GM23248 (cell line): ENCODE measurements around the gene GALNT17. TPM values are rescaled to one million over a fixed set of nuclear protein-coding genes. Genes with fewer than 3 reads are reported as not detected.

Experiments
- DNase-seq: peaks from one replicate; pipeline ENCODE4 v3.0.0-alpha.2; 2015
- H2AFZ ChIP-seq: fragments of 200-600 bp; sonication (generic); 2 replicates; pipeline ENCODE4 v1.6.1; 2016; ENCODE audit warnings: antibody characterized with exemption
- H3F3A ChIP-seq: fragments of 200-600 bp; sonication (generic); 2 replicates; pipeline ENCODE4 v1.6.1; 2016; ENCODE audit warnings: mild to moderate bottlenecking, antibody characterized with exemption, mixed run types; ENCODE audit not compliant: insufficient read depth
- H3K27ac ChIP-seq: fragments of 200-600 bp; sonication (generic); 2 replicates; pipeline ENCODE4 v1.5.1; 2016; ENCODE audit warnings: mild to moderate bottlenecking
- H3K27me3 ChIP-seq: fragments of 200-600 bp; sonication (generic); replicated peaks from 2 replicates; pipeline ENCODE4 v1.6.1; 2016; ENCODE audit warnings: mild to moderate bottlenecking; ENCODE audit not compliant: insufficient read depth
- H3K36me3 ChIP-seq: fragments of 200-600 bp; sonication (generic); 2 replicates; pipeline ENCODE4 v1.6.1; 2016; ENCODE audit warnings: low read depth, mild to moderate bottlenecking
- H3K4me1 ChIP-seq: fragments of 200-600 bp; sonication (generic); 2 replicates; pipeline ENCODE4 v1.6.1; 2016; ENCODE audit warnings: mild to moderate bottlenecking; ENCODE audit not compliant: insufficient read depth
- H3K4me2 ChIP-seq: fragments of 200-600 bp; sonication (generic); one replicate; pipeline ENCODE4 v1.6.1; 2016; ENCODE audit warnings: mild to moderate bottlenecking; ENCODE audit not compliant: unreplicated experiment
- H3K4me3 ChIP-seq: fragments of 200-600 bp; sonication (generic); 2 replicates; pipeline ENCODE4 v1.5.1; 2016; ENCODE audit warnings: mild to moderate bottlenecking
- H3K79me2 ChIP-seq: fragments of 200-600 bp; sonication (generic); 2 replicates; pipeline ENCODE4 v1.6.1; 2016; ENCODE audit warnings: mild to moderate bottlenecking; ENCODE audit not compliant: insufficient read depth
- H3K9ac ChIP-seq: fragments of 200-600 bp; sonication (generic); 2 replicates; pipeline ENCODE4 v1.6.1; 2016; ENCODE audit warnings: mild to moderate bottlenecking
- H3K9me2 ChIP-seq: fragments of 200-600 bp; sonication (generic); 2 replicates; pipeline ENCODE4 v1.6.1; 2016; ENCODE audit warnings: mixed run types, mild to moderate bottlenecking, moderate library complexity; ENCODE audit not compliant: insufficient read depth
- H3K9me3 ChIP-seq: fragments of 200-600 bp; sonication (generic); one replicate; pipeline ENCODE4 v1.6.1; 2017; ENCODE audit warnings: low read depth
- H4K20me1 ChIP-seq: fragments of 200-600 bp; sonication (generic); 2 replicates; pipeline ENCODE4 v1.6.0; 2016; ENCODE audit not compliant: insufficient read depth
- EZH2 ChIP-seq: fragments of 200-600 bp; sonication (generic); IDR thresholded peaks from 2 replicates; pipeline ENCODE4 v1.6.1; 2018; ENCODE audit warnings: antibody characterized with exemption, mild to moderate bottlenecking; ENCODE audit not compliant: insufficient read depth, poor library complexity, severe bottlenecking
- EZH2phosphoT487 ChIP-seq: fragments of 200-600 bp; sonication (generic); IDR thresholded peaks from 2 replicates; pipeline ENCODE4 v1.6.1; 2018; ENCODE audit warnings: antibody characterized with exemption, moderate library complexity, mild to moderate bottlenecking, low read depth; ENCODE audit not compliant: insufficient read depth
- in situ Hi-C: fragments of 300-500 bp; cut with MboI; formaldehyde crosslinking; loops from 2 replicates; pipeline ENCODE4 v1.15.0; 2020
- microRNA-seq: library from miRNA; unstranded; fragments of <30 nt; microRNA quantifications from one replicate; pipeline ENCODE4, GENCODE V29; 2016; ENCODE audit warnings: borderline number of aligned reads
- polyA plus RNA-seq: library from polyadenylated mRNA; unstranded; fragments of >200 nt; fragmentation: Nextera tagmentation; extraction: Ambion mirVana; gene quantifications from 2 replicates; pipeline ENCODE4 v1.2.1, GENCODE V29; 2016
- small RNA-seq: library from RNA; depleted of rRNA; stranded (forward); fragments of <200 nt; gene quantifications from one replicate; pipeline ENCODE3, GENCODE V24; 2014; ENCODE audit warnings: low read depth, low replicate concordance
- total RNA-seq: library from RNA; depleted of rRNA; stranded (reverse); fragments of >200 nt; shearing (Covaris generic); gene quantifications from 2 replicates; pipeline ENCODE4 v1.2.3, GENCODE V29; 2014

Gene GALNT17
- total and polyA plus RNA-seq, 2 experiments from 2014 or later: not detected

- H3K36me3 ChIP-seq: no peaks in the 10 kb centered on the region
- H3K27me3 ChIP-seq: no peaks in the 10 kb centered on the region
- no peak for DNase-seq
- H3K9me2 ChIP-seq: no peaks in the 10 kb centered on the region
- H4K20me1 ChIP-seq: no peaks in the 10 kb centered on the region
- H3K9ac ChIP-seq: no peak overlapping the region
- H2AFZ ChIP-seq: no peak overlapping the region
- H3K4me1 ChIP-seq: no peaks in the 10 kb centered on the region
- TF ChIP-seq EZH2phosphoT487 (no peak), EZH2 (no peak)
- H3F3A ChIP-seq: no peaks in the 10 kb centered on the region
- H3K79me2 ChIP-seq: no peaks in the 10 kb centered on the region
- H3K9me3 ChIP-seq: no peaks in the 10 kb centered on the region
- no peak overlapping the region for H3K27ac ChIP-seq
- H3K4me2 ChIP-seq: no peak overlapping the region
- in situ Hi-C loops: loop anchor here (25.0 kb wide), 1 partner anchor 1026 kb away; no protein-coding TSS in a partner anchor
- no peak overlapping the region for H3K4me3 ChIP-seq
Observed at GRCh38 chr7:71761336-71761735, 629.4 kb downstream of the GALNT17 start.

Small RNA genes within 50 kb of the gene (microRNA-seq; reads per million reads assigned to microRNA genes)
- not detected for gene MIR3914-1
- not detected for gene MIR3914-2

Small RNA genes within 50 kb of the gene (small RNA-seq; reads per million reads assigned to genes)
- gene MIR3914-1 (not detected), gene RN7SKP75 (not detected)
